Islet of Langerhans (tissue), 1 donor: ENCODE data around the gene UNC13D.
"Not testable (repeated sequence)": the region's sequence is repeated elsewhere in the genome, so short reads cannot be mapped to it uniquely, and the experiment has no call there.

Experiments
- FAIRE-seq: peaks from one replicate; lab custom pipeline; 2011; peaks lifted over from hg19 to GRCh38; lab: Jason Lieb, UNC

Gene UNC13D

DNA sequence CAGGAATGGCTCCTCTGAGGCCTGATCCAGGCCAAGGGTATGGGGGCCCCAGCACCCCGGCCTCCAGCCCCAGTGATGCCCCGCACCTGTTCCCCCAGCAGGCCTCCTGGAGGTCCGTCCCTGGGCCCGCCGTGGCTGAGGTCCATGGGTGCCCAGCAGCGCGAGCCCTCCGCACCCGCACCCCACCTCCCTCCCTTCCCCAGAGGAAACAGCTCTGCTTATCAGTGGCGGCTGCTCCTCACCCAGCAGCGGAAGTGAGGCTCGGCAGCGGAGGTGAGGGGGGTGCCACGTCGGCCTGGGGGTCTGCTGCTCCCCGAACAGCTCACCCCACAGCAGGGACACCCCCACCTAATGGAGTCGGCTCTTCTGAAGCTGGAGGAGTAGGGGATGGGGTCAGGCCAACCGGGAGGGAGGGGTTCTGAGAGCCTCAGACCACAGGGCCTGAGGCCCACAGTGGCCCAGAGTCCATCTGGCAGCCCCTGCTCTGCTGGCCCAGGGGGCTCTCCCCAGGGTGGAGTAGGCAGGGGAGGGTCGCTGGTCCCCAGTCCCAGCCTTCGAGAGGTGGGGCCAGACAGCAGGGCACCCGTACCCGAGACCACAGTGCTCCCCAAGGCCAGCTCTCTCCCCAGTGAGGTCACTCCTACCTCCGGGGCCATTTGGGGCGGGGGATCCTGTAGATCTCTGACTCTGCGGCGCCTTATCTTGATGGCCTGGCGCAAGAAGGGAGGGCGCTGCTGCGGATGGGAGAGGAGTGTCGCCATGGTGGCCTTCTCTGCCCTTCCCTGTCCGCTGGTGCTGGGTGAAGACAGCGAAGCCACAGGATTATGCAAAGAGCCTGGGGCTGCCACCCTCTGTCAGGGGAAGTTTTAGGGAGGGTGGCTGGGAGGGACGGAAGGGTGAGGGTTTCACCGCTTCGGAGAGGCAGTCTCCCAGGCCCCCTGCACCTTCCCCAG lies at the start of gene UNC13D:
UNC13D (minus strand) TSS at position 828 of the 953 bp plus-strand sequence; CDS start at position 761, 67 bp downstream.
- no peak for FAIRE-seq

DNA sequence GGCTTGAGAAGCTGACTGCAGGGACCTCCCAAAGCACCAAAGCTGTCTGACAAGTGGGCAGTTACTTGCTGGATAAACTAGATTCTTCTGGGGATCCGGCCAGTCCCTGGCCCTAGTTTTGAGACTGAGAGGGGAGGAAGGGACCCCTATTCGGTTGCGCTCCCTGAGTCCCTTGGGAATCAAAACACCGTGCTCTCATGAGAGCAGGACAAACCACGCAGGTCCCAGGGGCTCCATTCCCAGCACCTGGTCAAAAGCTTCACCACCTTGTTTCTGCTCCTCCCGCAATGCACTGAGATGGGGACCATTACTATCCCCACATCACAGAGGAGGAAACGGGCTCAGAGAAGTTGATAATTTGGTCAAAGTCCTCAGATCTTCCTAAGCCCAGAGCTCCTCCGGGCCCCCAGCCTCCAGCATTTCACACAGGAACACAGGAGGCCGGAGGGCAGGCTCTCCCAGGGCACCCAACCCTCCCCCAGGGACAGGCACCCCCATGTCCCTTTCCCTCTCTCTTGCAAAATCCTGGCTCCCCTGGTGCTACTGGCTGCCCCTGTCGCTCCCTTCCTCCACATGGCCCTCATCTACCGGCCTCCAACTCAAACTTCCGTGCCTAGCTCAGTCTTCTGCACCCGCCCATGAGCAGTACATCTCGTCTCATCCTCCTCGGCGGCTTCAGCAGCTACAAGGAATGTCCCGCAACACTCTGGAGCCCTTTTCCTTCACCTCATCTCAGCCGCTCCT lies 49.3 kb upstream of the UNC13D start:
- no peak for FAIRE-seq

DNA sequence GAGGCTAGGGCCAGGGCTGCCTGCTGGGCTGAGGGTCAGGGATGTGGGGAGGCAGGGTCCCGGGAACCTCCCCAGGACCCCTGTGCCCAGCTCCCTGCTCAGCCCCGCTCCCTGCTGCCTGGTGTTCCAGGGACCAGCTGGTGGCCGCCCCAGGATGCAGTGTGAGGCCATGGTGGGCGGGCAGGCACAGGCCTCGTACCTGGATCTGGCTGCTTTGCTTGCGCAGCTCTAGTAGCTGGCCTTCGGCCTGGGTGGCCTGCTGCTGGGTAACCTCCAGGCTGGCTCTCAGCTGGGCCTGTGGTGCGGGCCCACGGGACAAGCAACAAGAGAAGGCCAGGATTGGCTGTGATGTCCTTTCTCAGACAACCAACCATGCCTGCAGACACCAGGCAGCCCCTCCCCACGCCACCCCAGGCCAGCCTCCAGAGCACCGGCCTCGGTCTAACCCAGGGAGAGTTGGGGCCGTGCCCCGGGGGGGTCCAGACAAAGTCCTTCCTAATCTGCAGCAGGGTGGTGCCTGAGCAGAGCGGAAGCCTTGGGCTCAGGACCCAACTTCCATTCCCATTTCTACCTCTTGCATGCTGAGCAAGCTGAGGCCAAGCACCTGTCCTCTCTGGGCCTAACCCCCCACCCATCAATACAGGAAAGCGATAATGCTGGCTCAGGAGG lies 48.5 kb upstream of the UNC13D start:
- FAIRE-seq = no peak

DNA sequence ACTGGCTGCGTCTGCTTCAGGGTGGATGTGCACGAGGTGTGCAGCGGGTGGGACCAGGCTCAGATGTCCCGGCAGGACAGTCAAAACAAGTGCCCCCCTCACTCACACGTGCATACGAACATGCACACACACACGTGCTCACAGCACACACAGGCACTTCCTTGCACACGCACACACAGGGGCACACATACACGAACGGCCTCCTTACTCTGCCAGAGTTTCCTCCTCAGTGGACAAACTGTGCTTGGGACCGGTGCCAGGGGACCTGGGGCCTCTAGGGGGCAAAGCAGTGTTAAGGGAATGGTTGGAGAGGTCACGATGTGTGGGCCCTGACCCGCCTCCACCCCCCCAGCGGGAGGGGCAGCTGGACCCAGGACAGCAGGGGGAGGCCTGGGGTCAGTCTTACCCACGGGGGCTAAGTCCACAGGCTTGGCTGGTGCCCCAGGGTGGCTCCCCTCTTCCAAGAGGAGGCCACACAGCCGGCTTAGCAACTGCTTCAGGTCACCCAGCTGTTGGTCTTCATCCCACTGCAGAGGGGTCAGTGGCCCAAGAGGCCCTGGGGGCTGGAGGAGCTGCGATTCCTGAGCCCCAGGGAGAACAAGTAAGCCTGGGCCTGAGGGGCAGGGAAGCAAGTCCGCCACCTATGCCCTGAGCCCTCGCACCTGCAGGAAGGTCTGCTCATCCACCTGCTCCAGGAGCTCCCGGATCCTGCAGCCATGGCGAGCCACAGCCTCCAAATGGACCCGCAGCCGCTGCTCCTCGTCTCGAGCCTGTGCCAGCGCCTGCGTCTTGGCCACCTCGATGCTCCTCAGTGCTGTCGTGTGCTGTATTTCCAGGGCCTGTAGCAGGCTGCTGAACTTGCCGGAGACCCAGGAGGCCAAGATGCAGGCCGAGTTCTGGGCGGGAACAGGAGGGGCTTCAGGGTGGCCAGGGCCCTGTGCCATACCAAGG lies 47.7 kb upstream of the UNC13D start:
- no peak for FAIRE-seq

DNA sequence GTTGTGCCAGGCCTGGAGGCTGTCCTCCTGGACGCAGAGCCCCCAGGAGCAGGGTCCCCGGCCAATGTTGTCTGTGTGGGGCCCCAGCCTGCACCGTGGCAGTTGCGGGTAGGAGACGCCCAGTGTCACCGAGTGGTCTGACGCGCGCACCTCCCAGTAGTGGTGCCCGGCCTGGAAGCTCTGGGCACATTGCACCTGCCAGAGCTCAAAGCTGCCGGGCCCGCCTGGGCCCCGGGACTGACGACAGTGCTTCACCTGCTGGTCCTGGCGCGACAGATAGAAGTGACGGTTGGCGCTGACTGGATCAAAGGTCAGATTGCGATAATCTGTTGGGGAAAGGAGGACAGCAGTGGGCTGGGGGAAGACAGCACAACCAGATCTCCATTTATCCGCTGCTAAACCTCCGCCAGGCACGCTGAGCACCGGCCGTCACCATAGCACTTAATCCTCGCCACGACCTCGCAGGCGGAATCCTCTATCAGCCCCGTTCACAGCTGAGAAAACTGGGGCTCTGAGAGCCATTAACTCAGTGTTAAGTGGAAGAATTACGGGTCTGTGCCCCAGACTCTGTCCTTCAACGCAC lies 46.9 kb upstream of the UNC13D start:
- FAIRE-seq = no peak

DNA sequence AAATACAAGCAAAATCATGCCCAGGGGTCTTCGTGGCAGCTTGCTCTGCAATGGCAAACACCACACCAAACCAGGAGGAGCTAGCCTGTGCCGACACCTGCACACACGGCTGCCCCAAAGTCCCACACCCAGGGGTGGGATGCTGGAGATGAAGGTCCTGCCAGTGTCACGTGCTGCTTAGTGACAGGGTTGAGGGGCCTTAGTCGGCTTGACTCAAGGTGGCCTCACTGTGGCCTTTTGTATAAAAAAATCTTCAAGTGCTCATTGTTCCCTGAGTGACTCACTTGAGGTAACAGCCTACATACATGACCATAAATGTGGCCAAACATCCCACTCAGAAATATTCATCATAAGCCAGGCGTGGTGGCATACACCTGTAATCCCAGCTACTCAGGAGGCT lies 45.2 kb upstream of the UNC13D start:
- no peak for FAIRE-seq

DNA sequence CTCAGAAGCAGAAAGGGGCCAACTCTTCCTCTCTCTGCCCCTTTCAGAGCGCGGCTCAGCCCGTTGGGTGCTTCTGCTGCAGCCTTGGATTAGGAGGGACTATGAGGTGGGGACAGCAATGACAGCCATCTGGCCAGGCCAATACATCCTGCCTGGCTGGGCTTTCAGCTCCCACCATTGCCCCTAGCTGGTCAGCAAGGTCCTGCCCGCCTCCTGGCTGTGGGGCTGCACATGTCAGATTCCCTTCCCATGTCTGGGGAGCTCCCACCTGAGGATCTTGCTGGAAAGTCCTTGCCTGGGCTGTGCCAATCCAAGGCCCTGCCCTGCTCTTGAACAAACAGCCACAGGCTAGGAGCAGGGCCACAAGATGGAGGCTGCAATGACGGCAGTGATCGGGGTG lies 44.3 kb upstream of the UNC13D start:
- FAIRE-seq = no peak

DNA sequence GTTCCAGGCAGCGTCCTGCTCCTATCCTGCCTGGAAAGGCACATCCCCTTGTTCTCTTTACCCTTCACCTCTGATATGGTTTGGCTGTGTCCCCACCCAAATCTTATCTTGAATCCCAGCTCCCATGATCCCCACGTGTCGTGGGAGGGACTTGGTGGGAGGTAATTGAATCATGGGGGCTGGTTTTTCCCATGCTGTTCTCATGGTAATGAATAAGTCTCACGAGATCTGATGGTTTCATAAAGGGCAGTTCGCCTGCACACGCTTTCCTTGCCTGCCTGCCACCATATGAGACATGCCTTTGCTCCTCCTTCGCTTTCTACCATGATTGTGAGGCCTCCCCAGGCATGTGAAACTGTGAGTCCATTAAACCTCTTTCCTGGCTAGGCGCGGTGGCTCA lies 41.7 kb upstream of the UNC13D start:
- not testable (repeated sequence) for FAIRE-seq

DNA sequence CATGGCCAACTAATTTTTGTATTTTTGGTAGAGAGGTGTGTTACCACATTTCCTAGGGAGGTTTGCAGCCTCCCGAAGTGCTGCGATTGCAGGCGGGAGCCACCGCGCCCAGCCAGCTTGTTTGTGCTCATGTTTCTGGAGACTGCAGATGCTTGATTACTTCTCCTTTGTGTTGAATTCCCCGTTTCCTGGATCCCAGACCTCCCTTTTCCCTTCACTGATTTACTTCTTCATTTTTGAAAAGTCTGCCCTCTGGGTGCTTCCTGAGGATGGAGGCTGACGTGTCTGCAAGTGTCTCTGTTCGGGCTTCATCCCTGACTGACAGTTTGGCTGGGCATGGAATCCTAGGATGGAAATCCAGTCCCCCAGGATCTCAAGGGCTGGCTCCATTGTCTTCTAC lies 41.2 kb upstream of the UNC13D start:
- FAIRE-seq = no peak

DNA sequence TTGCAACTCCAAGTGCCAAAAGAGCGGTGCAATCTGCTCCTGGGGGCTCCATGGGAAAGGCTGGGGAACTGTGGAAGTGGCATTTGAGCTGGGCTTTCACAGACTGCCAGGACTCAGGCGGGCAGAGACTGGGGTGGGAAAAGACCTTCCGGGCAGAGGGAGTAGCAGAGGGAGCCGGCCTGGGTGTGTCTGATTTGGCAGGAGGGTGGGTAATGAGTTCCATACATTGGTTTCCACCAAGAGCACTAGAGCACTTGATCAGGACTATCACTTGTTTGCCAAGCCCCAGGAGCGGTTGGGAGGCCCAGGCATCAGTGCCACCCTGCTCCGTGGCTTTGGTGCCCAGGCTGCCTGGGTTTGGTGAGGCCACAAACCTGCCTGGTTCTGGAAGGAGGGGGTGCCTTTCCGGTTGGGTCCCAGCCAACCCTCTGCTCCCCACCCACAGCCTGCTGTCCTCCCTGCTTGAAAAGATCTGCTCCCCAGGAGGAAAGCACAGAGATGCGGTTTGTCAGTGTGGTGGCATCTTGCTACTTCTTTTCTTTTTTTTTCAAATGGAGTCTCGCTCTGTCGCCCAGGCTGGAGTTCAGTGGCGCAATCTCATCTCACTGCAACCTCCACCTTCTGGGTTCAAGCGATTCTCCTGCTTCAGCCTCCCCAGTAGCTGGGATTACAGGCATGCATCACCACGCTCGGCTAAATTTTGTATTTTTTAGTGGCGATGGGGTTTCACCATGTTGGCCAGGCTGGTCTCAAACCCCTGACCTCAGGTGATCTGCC lies 37.7 kb upstream of the UNC13D start:
- no peak for FAIRE-seq

DNA sequence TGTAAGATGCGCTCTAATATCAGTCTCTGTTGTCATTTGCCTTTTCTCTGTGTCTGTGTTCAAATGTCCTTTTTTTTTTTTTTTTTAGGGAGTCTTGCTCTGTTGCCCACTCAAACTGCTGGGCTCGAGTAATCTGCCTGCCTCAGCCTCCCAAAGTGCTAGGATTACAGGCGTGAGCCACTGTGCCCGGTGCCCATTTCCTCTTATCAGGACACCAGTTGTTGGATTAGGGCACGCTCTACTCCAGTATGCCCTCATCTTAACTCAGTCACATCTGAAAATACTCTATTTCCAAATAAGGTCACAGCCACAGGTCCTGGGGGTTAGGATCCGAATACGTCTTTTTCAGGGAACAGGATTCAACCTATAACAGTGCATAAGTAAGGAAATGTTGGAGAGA lies 36.1 kb upstream of the UNC13D start:
- no peak for FAIRE-seq

DNA sequence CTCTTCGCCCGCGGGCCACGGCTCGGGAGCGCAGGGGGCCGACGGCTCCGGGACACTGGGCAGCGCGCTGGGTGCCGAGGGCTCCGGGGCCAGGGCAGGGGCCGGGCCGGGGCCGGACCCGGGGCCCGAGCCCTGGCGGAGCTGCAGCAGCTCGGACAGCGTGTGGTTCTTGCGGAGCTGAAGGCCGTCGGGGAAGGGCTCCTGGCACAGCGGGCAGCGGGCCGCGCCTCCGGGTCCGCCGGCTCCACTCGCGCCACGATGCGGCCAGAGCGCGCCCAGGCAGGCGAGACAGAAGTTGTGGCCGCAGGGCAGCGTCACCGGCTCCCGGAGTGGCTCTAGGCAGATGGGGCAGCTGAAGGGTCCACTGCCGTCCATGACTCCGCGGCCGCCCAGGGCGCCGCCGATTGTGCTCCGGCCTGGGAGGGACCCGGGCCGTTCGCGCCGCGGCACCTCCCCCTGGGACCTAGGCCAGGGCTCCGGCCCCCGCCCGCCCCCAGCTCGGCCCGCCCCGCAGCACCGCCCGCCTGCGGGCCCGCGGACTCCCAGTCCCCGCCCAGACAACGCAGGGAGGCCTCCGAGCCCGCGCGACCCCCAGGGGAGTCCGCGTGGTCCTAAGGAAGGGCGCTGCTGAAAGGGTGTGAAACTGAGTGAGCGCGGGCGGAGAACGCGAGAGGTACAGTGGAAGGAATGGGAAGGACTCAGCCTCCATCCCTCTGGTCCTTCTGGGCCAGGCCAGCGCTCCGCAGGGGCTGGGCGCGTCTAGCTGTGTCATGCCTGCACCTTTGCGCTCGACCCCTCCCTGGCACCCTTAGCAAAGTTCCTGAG lies 34.2 kb upstream of the UNC13D start, which contains the start of gene TRIM47:
TRIM47 (minus strand) TSS at position 408 of the 825 bp plus-strand sequence; CDS start at position 375, 33 bp downstream.
- no peak for FAIRE-seq

DNA sequence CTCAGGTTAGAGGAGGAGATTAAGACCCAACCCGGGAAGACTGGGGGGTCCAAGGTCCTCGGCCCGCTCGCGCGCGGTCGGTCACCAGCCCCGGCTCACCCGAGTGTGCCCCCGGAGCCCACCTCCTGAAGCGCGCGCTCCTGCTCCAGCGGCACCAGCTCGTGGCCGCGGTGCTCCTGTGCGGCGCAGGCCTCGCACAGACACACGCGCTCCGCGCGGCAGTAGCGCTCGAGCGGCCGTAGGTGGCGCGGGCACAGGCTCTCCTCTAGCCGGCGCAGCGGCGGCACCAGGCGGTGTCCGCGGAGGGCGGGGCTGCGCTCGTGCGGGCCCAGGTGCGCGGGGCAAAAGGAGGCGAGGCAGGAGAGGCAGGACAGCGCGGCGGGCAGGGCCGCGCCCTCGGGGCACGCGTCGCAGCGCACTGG lies 33.6 kb upstream of the UNC13D start:
- FAIRE-seq = no peak

DNA sequence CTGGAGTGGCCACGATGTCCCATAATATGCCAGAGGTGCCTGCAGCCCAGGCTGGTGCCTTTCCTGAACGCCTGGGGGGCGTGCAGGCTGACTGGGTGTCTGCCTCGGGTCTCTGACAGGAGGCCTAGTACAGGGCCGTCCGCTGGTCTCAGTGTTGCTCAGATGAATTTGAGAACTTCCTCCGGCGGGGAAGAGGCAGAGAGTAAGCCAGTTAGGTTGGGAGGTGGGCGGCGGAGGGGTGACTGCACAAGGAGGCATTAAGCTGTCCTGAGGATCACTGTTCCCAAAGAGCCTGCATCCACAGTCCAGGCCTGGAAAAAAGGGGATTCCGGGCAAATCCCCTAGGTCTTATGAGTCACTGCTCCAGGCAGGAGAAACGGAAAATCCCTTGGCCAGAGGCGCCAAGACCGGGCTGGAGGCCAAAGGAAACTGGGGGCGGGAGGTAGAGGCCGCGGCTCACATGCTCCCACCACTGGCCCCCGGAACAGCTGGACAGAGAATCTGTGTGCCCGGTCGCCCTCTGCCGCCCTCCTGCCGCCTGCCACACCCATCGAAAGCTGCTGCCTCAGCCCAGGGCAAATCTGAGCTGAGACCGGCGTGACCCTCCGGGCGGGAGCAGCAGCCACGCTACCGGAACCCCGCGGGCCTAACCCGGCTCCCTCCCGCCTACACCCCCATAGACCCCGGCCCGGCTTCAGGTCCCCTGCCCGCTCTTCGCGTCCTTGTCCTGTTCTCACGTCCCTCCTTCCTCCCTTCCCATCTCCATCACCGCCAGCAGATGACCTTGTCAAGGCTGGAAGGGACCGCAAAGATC lies 32.9 kb upstream of the UNC13D start:
- no peak for FAIRE-seq

DNA sequence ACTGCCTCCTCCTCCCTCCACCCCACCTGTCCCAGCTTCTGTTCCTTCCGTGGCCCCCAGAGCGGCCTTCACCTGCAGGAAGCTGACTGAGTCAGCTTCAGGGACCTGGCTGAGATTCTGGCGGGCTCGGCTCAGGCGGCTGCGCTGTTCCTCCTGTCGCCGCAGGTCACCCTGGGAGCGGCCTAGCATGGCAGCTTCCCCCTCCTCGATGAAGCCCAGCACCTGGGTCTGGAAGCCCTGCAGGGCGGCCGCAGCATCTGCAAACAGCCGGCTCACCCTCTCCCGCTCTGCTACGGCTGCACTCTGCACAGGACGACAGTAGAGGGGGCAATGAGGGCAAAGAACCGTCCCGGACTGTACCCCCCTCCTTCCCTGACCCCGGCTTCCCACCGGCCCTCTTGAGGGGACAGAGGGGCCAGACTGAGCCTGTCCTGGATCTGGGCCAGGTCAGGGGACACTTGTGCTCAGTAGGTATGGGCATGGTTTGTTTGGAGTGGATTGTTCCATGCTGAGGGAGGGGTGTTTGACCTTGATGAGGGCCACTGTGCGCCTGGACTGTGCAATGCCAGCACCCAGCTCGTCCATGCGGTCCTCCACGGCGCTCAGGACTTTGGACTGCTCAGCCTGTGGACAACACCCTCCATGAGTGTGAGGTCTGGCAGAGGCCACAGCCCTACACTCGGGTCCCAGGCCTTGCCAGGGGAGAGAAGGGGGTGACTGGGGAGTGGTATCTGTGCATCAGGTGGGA lies 32.2 kb upstream of the UNC13D start:
- FAIRE-seq = no peak

DNA sequence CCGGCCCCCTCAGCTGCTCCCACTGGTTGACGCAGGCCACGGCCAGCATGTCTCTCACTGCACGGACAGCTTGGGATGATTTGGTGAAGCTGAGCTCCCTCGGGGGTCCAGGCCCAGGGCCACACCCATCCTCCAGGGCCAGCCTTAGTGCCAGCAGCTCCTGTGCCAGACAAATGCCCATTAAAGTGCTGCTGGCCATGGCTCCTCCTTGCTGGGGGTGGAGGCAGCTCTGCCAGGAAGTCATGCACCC lies 31.7 kb upstream of the UNC13D start:
- no peak for FAIRE-seq

DNA sequence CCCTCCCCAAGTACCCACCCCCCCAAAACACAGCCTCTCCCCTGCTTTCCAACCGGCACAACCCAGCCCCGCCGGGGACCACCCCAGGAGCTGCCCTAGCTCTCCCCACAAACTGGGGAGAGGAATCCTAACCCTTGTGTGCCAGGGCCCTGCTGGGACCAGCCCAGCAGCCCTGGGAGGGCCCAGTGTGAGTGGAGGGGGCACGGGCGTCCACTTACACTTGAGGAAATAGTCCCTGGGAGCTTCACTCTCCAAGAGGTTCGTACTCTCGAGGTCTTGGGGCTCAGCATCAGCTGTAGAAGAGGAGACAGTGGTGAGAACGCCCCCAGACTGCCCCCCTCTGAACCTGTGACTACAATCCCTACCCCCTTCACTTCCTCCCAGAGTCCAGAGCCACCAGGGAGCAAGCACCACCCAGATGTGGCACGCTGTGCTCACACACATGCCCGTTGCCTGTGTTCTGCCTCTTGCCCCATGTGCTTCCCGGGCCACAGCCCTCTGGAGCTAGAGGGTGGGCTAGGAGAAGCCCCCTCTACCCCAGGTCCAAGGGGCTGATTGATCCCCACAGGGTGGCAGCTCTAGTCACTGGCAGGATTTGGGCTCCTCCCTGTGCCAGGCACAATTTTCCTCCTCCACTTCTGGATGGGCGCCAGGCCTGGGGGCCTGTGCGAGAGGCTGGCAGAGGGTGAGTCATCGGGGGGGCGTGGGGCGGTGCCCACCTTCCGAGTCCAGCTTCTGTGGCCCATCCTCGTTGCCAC lies 31.2 kb upstream of the UNC13D start:
- FAIRE-seq = no peak
